Pancreas (tissue), 10 donors: Measurements from ENCODE around the gene UCN. TPM values are rescaled to one million over a fixed set of nuclear protein-coding genes. Genes with fewer than 3 reads are reported as not detected.

ENCODE experiments used
- ATAC-seq, 4 donors: fragments of 200-7000 bp; cut with Tn5 transposase; one replicate each; pipeline versions ENCODE4 v1.8.0 to v1.9.1; 2020; ENCODE audit warnings: mild to moderate bottlenecking in 4 of 4, moderate library complexity in 4 of 4
- DNase-seq, 6 donors: peaks; one replicate each; pipeline ENCODE4 v3.0.0-alpha.2; 2020
- FAIRE-seq: peaks from 2 replicates; lab custom pipeline; 2012; peaks lifted over from hg19 to GRCh38; lab: Jason Lieb, UNC
- H3K27ac ChIP-seq, 4 donors: fragments of 200-600 bp; sonication (generic); 1 replicate in 3 of 4; 2 replicates in 1 of 4; pipeline versions ENCODE4 v1.5.0 to v1.8.0; 2020
- H3K27me3 ChIP-seq, 4 donors: fragments of 200-600 bp; one replicate each; pipeline ENCODE4 v1.8.0; 2021
- H3K36me3 ChIP-seq, 3 donors: fragments of 200-600 bp; sonication (generic) in 1 of 3; one replicate each; pipeline versions ENCODE4 v1.5.0 to v1.8.0; 2020 to 2021
- H3K4me1 ChIP-seq, 3 donors: fragments of 200-600 bp; one replicate each; pipeline ENCODE4 v1.8.0; 2021
- H3K4me3 ChIP-seq, 4 donors: fragments of 200-600 bp; sonication (generic) in 2 of 4; one replicate each; pipeline versions ENCODE4 v1.5.0 to v1.8.0; 2020 to 2021
- H3K9me3 ChIP-seq, 4 donors: fragments of 200-600 bp; one replicate each; pipeline ENCODE4 v1.8.0; 2021
- WGBS, 2 donors: extraction: QIAGEN DNeasy Blood & Tissue Kit; methylation state at CpG; one replicate each; pipeline ENCODE4 v1.1.7; 2013; 5-methylcytosine and 5-hydroxymethylcytosine counted together
- intact Hi-C, 3 donors: fragments of 100-400 bp; cut with DNase I; formaldehyde crosslinking; loops; one replicate each; pipeline versions ENCODE4 v1.11.1 to v1.14.2; 2022
- polyA plus RNA-seq, 2 donors: library from polyadenylated mRNA; stranded (reverse); fragments of 200-250 nt; gene quantifications; one replicate each; pipeline ENCODE4 v1.2.3, GENCODE V29; 2013
- total RNA-seq, 6 donors: library from RNA; stranded (reverse); fragmentation: NEBNext Ultra II Directional in 4 of 6; extraction: Animal tissue kit (Norgen Biotek cat#: 25700) in 4 of 6; gene quantifications; one replicate each; pipeline versions ENCODE4 v1.2.1 to v1.2.4, GENCODE V29; 2021 to 2023
- TF ChIP-seq, protein P1 (sequence below), 4 donors: fragments of 200-600 bp; sonication (generic) in 3 of 4; IDR thresholded peaks; one replicate each; pipeline versions ENCODE4 v1.5.0 to v1.8.0; 2021; ENCODE audit warnings: antibody characterized with exemption in 4 of 4
- donor health status: healthy with polysubstance abuse.
- donor health status: DM: no; HTN: no; CAD: no; lungs with moderate emphysema.
- donor health status: DM: no; HTN: no; CAD: no.
- donor health status: control.
- donor health status: control.
- donor health status: Bipolar disorder and iron deficiency.
- donor health status: DM: yes; HTN: yes; CAD: no.
- donor health status: DM: no; HTN: no; CAD: no.
- donor health status: DM: no; HTN: no; CAD: no.
- donor health status: DM: yes; HTN: yes; CAD: no.

Gene UCN
- total and polyA plus RNA-seq, 8 donors, result 0.51 to 4.6 (median 0.86) TPM

DNA sequence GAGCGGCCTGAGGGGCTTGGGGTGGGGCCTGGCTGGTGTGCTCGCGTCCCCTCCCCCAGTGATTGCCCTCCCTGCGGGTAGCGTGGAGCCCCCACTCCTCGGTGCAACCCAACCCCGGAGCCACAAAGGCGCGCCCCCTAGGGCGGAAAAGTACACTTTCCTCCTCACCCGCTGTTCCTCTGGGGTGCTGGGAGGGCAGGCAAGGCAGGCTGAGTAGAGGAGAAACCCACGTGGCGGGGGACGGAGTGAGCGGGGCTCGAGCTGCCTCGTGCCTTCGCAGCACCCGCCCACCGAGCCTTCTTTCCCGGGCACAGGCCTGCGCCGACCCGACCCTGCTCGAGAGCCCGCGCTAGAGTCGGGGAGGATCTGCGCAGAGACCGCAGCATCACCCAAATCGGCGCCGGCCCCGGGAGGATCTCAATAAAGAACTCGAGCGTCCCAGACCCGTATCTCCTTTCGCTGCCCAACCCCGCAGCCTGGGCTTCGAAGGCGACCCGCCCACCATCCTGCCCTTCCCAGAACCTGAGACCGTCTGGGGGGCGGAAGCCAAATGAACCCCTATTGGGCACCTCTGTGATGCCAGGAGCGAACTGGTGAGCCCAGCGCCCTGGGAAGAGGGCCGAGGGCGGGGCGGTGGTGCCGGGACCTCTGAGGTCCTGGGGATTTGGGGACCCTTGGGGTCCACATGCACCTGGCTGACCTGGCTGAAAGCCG is 1.5 kb downstream of the UCN start:
- ATAC-seq, result peak in 3 of 4 donors; percentile 2 to 9 (median 8)
- FAIRE-seq, result no peak
- TF ChIP-seq, protein P1, sequence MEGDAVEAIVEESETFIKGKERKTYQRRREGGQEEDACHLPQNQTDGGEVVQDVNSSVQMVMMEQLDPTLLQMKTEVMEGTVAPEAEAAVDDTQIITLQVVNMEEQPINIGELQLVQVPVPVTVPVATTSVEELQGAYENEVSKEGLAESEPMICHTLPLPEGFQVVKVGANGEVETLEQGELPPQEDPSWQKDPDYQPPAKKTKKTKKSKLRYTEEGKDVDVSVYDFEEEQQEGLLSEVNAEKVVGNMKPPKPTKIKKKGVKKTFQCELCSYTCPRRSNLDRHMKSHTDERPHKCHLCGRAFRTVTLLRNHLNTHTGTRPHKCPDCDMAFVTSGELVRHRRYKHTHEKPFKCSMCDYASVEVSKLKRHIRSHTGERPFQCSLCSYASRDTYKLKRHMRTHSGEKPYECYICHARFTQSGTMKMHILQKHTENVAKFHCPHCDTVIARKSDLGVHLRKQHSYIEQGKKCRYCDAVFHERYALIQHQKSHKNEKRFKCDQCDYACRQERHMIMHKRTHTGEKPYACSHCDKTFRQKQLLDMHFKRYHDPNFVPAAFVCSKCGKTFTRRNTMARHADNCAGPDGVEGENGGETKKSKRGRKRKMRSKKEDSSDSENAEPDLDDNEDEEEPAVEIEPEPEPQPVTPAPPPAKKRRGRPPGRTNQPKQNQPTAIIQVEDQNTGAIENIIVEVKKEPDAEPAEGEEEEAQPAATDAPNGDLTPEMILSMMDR (IDR thresholded peaks at IDR 0.05), result no peak
- 6 to 7% methylated on average over 42 to 51 of the region's 51 CpGs for WGBS, 2 donors
- peaks cover 0 to 11% (median 8%) of the 10 kb centered on the region in 3 donors for H3K4me1 ChIP-seq
- intact Hi-C loops, result no loop called here
- H3K27me3 ChIP-seq, result peaks cover 0 to 12% (median 3%) of the 10 kb centered on the region in 4 donors
- H3K4me3 ChIP-seq, result no peak overlapping the region
- H3K27ac ChIP-seq, result no peak overlapping the region
- H3K9me3 ChIP-seq, result no peaks in the 10 kb centered on the region
- peak in 2 of 6 donors; percentile 61 to 80 for DNase-seq
- no peaks in the 10 kb centered on the region for H3K36me3 ChIP-seq

DNA sequence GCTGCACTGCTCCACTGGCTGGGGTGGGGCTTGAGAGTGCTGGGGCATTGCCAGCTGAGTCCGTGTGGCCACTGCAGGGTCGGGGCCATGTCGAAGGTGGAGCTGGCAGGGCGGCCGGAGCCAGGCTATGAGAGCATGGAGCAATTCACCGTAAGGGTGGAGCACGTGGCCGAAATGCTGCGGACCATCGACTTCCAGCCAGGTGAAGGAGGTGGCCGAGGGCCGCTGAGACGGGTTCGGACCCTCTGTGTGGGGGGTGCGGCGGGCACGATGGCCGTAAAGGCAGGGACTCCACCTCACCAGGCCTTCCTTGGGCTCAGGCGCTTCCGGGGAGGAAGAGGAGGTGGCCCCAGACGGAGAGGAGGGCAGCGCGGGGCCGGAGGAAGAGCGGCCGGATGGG is 2.1 kb downstream of the UCN start:
- Histone ChIP-seq H3K27me3 (peaks cover 0 to 12% (median 3%) of the 10 kb centered on the region in 4 donors), H3K4me1 (peaks cover 0 to 11% (median 8%) of the 10 kb centered on the region in 3 donors), H3K9me3 (no peaks in the 10 kb centered on the region), H3K27ac (no peak overlapping the region), H3K4me3 (no peak overlapping the region), H3K36me3 (no peaks in the 10 kb centered on the region)
- peak in 4 of 6 donors; percentile 21 to 61 (median 43) for DNase-seq
- WGBS, 2 donors, result 21 to 22% methylated on average over 23 to 26 of the region's 26 CpGs
- FAIRE-seq, result no peak
- intact Hi-C loops, result no loop called here
- peak in 3 of 4 donors; percentile 3 to 5 (median 4) for ATAC-seq
- TF ChIP-seq, protein P1 (IDR thresholded peaks at IDR 0.05), result no peak

DNA sequence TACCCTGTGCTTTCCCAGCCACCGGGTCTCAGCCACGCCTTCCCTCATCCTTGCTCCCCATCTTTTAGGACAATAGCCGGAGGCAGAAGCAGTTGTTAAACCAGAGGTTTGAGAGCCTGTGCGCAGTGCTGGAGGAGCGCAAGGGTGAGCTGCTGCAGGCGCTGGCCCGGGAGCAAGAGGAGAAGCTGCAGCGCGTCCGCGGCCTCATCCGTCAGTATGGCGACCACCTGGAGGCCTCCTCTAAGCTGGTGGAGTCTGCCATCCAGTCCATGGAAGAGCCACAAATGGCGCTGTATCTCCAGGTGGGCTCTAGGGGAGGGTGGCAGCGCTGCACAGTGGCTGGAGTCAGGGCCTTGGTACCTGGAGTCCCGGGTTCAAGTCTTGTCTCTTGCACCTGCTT is 2.7 kb downstream of the UCN start:
- peaks cover 0 to 11% (median 8%) of the 10 kb centered on the region in 3 donors for H3K4me1 ChIP-seq
- H3K36me3 ChIP-seq, result no peaks in the 10 kb centered on the region
- DNase-seq (no peak), FAIRE-seq (no peak), ATAC-seq (no peak)
- TF ChIP-seq, protein P1 (IDR thresholded peaks at IDR 0.05), result no peak
- H3K4me3 ChIP-seq, result no peak overlapping the region
- H3K27me3 ChIP-seq, result peaks cover 0 to 12% (median 3%) of the 10 kb centered on the region in 4 donors
- intact Hi-C loops, result no loop called here
- H3K9me3 ChIP-seq, result no peaks in the 10 kb centered on the region
- no peak overlapping the region for H3K27ac ChIP-seq
- 85 to 87% methylated on average over 16 of the region's 16 CpGs for WGBS, 2 donors

DNA sequence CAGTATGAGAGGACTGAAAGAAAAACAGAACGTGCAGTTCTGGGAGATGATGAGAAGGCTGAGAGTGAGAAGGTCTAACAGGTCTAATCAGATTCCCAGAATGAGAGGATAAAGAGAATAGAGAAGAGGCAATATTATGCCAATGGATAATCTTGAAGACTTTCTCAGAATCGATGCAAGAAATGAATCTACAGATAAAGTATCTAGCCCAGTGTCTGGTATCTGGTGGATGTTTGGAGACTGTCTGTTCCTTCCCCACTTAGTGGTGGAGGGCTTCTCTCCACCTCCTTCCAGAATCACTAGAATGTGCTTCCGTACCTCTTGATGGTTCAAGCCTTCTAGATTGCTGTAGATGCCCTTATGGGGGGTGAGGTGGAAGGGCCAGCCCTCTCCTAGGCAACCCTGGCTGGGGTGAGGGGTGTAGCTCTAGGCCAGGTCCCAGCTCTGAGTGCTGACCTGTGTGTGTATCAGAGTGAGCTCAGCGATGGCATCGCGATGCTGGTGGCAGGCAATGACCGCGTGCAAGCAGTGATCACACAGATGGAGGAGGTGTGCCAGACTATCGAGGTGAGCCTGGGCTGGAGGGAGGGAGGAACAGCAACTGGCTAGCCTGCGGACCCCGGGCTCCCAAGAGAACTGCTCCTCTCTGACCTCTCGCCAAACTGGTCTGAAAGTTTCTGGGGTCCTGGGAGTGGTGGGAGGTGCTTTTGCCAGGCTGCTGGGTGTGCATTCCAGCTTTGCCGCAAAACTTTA is 3.6 kb downstream of the UCN start:
- no peak for DNase-seq
- intact Hi-C loops, result no loop called here

More for the DNA sequence above, 3.6 kb downstream of the UCN start:
- H3K27me3 ChIP-seq, result peaks cover 0 to 12% (median 3%) of the 10 kb centered on the region in 4 donors
- 76% methylated on average over 13 of the region's 13 CpGs for WGBS, 2 donors
- ATAC-seq (no peak), FAIRE-seq (no peak)
- no peak overlapping the region for H3K4me3 ChIP-seq
- no peaks in the 10 kb centered on the region for H3K9me3 ChIP-seq
- no peak overlapping the region for H3K27ac ChIP-seq
- H3K4me1 ChIP-seq, result peaks cover 0 to 11% (median 8%) of the 10 kb centered on the region in 3 donors
- H3K36me3 ChIP-seq, result no peaks in the 10 kb centered on the region
- TF ChIP-seq, protein P1 (IDR thresholded peaks at IDR 0.05), result no peak
